Loucy (cell line): Measurements from ENCODE around the gene CARD19.
A peak's percentile ranks its signal among the peaks of the same experiment; 100 is the strongest.

Experiments used
- H2AFZ ChIP-seq: fragments of 200-600 bp; sonication (generic); 2 replicates; pipeline ENCODE4 v1.6.0; 2016; ENCODE audit warnings: antibody characterized with exemption, mild to moderate bottlenecking, low read length, moderate library complexity
- H3F3A ChIP-seq: fragments of 200-600 bp; 2 replicates; pipeline ENCODE4 v1.6.0; 2016; ENCODE audit warnings: antibody characterized with exemption, low read depth, mild to moderate bottlenecking
- H3K27me3 ChIP-seq: fragments of 200-600 bp; sonication (generic); 2 replicates; pipeline ENCODE4 v1.6.1; 2014; ENCODE audit warnings: low read length, mild to moderate bottlenecking; ENCODE audit not compliant: insufficient read depth, poor library complexity, severe bottlenecking
- H3K36me3 ChIP-seq: fragments of 200-600 bp; sonication (generic); 2 replicates; pipeline ENCODE4 v1.6.1; 2016; ENCODE audit warnings: low read length; ENCODE audit not compliant: insufficient read depth
- H3K4me1 ChIP-seq: fragments of 200-600 bp; sonication (generic); 2 replicates; pipeline ENCODE4 v1.5.1; 2014; ENCODE audit warnings: low read length, mild to moderate bottlenecking; ENCODE audit not compliant: insufficient read depth, poor library complexity, severe bottlenecking
- H3K4me2 ChIP-seq: fragments of 200-600 bp; sonication (generic); 2 replicates; pipeline ENCODE4 v1.6.0; 2014; ENCODE audit warnings: antibody characterized with exemption, low read length, low read depth, mild to moderate bottlenecking; ENCODE audit not compliant: poor library complexity, severe bottlenecking
- H3K4me3 ChIP-seq: fragments of 200-600 bp; sonication (generic); 2 replicates; pipeline ENCODE4 v1.5.1; 2014; ENCODE audit warnings: low read length, mild to moderate bottlenecking, mixed read lengths; ENCODE audit not compliant: poor library complexity, severe bottlenecking
- H3K79me2 ChIP-seq: fragments of 200-600 bp; sonication (generic); 2 replicates; pipeline ENCODE4 v1.6.1; 2014; ENCODE audit warnings: low read length; ENCODE audit not compliant: insufficient read depth
- H3K9ac ChIP-seq: fragments of 200-600 bp; sonication (generic); 2 replicates; pipeline ENCODE4 v1.6.0; 2014; ENCODE audit warnings: mild to moderate bottlenecking, low read depth, low read length, moderate library complexity; ENCODE audit not compliant: poor library complexity, severe bottlenecking
- H3K9me2 ChIP-seq: fragments of 200-600 bp; sonication (generic); replicated peaks from 2 replicates; pipeline ENCODE4 v1.6.1; 2016; ENCODE audit warnings: low read depth, low read length, mixed read lengths
- H3K9me3 ChIP-seq: fragments of 200-600 bp; sonication (generic); 2 replicates; pipeline ENCODE4 v1.6.1; 2014; ENCODE audit warnings: mild to moderate bottlenecking, antibody characterized with exemption, low read length, low read depth; ENCODE audit not compliant: insufficient read depth
- H4K20me1 ChIP-seq: fragments of 200-600 bp; sonication (generic); 2 replicates; pipeline ENCODE4 v1.6.0; 2014; ENCODE audit warnings: antibody characterized with exemption, low read length, mild to moderate bottlenecking; ENCODE audit not compliant: insufficient read depth, poor library complexity, severe bottlenecking
- CTCF ChIP-seq: fragments of 200-600 bp; sonication (generic); conservative IDR thresholded peaks from 2 replicates; pipeline ENCODE4 v1.5.1; 2014; ENCODE audit warnings: mild to moderate bottlenecking, antibody characterized with exemption, low read length
- EZH2phosphoT487 ChIP-seq: fragments of 200-600 bp; IDR thresholded peaks from 2 replicates; pipeline ENCODE4 v1.6.1; 2018; ENCODE audit warnings: antibody characterized with exemption, mild to moderate bottlenecking, moderate library complexity, borderline replicate concordance

Gene CARD19

GRCh38 chr9:93151097-93151784, 55.2 kb downstream of the CARD19 start:
- no peaks in the 10 kb centered on the region for H3K4me1 ChIP-seq

DNA sequence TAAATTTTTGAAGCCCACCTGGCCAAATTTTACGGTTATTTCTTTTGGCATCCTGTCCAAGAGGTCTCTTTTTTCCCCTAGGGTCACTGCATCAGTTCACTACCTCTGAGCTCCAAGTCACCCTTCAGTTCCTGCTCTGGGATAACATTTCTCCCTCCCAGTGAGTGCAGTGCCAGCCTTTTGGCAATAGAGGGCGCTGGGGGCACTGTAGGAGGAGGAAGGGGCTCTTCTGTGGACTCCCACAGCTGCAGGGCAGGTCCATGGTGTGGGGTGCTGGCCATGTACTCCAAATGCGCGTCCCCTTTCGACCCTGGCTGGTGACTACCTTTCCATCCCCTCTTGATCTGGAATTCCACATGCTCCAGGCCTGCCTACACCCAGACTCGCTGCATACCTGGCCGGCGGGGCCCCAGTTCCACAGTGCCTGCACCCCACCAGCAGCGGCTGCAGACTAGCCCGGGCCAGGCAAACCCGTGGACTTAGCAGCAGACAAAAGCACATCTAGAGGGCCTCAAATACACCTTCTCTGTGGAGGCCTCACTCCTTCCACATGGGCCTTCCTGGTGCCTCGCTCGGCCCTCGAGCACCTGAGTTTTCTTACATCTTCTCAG, 58.4 kb downstream of the CARD19 start:
- Histone ChIP-seq H3F3A (no peaks in the 10 kb centered on the region), H3K4me1 (no peaks in the 10 kb centered on the region), H3K9ac (no peak overlapping the region), H3K9me3 (no peaks in the 10 kb centered on the region), H4K20me1 (no peaks in the 10 kb centered on the region), H3K4me3 (no peak overlapping the region), H3K9me2 (no peaks in the 10 kb centered on the region), H2AFZ (no peak overlapping the region), H3K27me3 (no peaks in the 10 kb centered on the region), H3K36me3 (no peaks in the 10 kb centered on the region), H3K79me2 (no peaks in the 10 kb centered on the region), H3K4me2 (no peak overlapping the region)
- no peak for TF ChIP-seq EZH2phosphoT487
- TF ChIP-seq CTCF: peak; percentile 89

More at GRCh38 chr9:93151097-93151784, 55.2 kb downstream of the CARD19 start:
- Histone ChIP-seq H3K9ac (no peak overlapping the region), H3K4me2 (no peak overlapping the region), H3K79me2 (no peaks in the 10 kb centered on the region), H3K9me2 (no peaks in the 10 kb centered on the region), H2AFZ (no peak overlapping the region), H3K36me3 (no peaks in the 10 kb centered on the region), H3K9me3 (no peaks in the 10 kb centered on the region), H3K4me3 (no peak overlapping the region), H4K20me1 (no peaks in the 10 kb centered on the region), H3F3A (no peaks in the 10 kb centered on the region), H3K27me3 (no peaks in the 10 kb centered on the region)
- TF ChIP-seq CTCF: no peak
- no peak for TF ChIP-seq EZH2phosphoT487

DNA sequence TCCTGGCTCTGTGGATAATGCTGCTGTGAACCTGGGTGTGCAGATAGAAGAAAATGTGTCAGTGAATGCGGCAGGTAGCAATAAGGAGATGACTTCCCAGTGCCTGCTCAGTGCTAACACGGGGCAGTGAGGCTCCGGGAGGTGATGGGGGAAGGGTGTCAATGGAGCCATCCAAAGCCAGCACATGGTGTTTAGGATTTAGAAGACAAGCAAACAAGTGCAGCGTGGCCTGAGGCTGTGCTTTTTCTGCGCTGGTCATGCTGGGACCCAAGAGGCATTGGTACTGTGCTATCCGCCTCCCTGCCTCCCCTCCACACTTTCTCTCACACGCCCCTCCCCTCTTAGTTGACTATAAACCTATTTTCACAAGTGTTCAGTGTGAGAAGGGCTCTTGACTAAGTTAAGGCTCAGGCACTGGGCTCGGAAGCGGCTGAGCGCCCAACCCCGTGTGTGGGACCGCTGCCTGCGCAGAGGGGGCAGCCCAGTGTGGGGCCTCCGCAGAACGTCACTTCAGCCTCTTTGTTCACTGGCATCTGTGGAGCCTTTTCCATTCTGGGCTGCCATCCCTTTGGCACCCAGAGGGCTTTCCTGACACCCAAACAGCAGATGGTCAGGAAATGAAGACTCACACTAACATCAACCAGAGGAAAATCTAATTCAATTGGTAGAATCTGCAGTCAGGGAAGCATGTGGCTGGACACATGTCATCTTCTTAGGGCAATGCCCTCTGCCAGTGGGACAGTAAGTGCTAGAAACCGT, 59.9 kb downstream of the CARD19 start:
- Histone ChIP-seq H3F3A (no peaks in the 10 kb centered on the region), H4K20me1 (no peaks in the 10 kb centered on the region), H3K27me3 (no peaks in the 10 kb centered on the region), H3K4me1 (no peaks in the 10 kb centered on the region), H3K9me3 (no peaks in the 10 kb centered on the region), H3K9ac (no peak overlapping the region), H3K9me2 (no peaks in the 10 kb centered on the region), H3K4me2 (no peak overlapping the region), H3K36me3 (no peaks in the 10 kb centered on the region), H3K79me2 (no peaks in the 10 kb centered on the region), H2AFZ (no peak overlapping the region; the same call in 1 of the 2 replicates), H3K4me3 (no peak overlapping the region)
- TF ChIP-seq CTCF (no peak), EZH2phosphoT487 (no peak)
